HepG2 (cell line): ENCODE results near the gene FOXR1. TPM values are rescaled to one million over a fixed set of nuclear protein-coding genes. Genes with fewer than 3 reads are reported as not detected.

Experiments used
- CREM ChIP-seq, 2 experiments: sonication (generic) in 1 of 2; formaldehyde crosslinking in 1 of 2; IDR thresholded peaks; 2 replicates each; pipeline versions ENCODE4 v1.4.0 to v1.6.1; 2016 to 2020; ENCODE audit warnings: antibody characterized with exemption in 1 of 2, mild to moderate bottlenecking in 1 of 2, missing genetic modification reagents in 1 of 2
- FLYWCH1 ChIP-seq: sonication (generic); formaldehyde crosslinking; IDR thresholded peaks from 2 replicates; pipeline ENCODE4 v1.8.1; 2023; ENCODE audit warnings: mild to moderate bottlenecking, missing genetic modification reagents
- FOXK1 ChIP-seq: sonication (generic); formaldehyde crosslinking; IDR thresholded peaks from 2 replicates; pipeline ENCODE4 v1.4.0; 2020; ENCODE audit warnings: low read depth, missing genetic modification reagents, borderline replicate concordance
- KDM2A ChIP-seq: sonication (generic); formaldehyde crosslinking; IDR thresholded peaks from 2 replicates; pipeline ENCODE4 v1.4.0; 2020; ENCODE audit warnings: low read depth, missing genetic modification reagents, borderline replicate concordance
- KMT2A ChIP-seq: sonication (generic); formaldehyde crosslinking; IDR thresholded peaks from 2 replicates; pipeline ENCODE4 v1.4.0; 2020; ENCODE audit warnings: missing genetic modification reagents
- ZBTB21 ChIP-seq: sonication (generic); formaldehyde crosslinking; IDR thresholded peaks from 2 replicates; pipeline ENCODE4 v1.4.0; 2020; ENCODE audit warnings: missing genetic modification reagents
- ZFX ChIP-seq: sonication (generic); formaldehyde crosslinking; IDR thresholded peaks from 2 replicates; pipeline ENCODE4 v1.4.0; 2020; ENCODE audit warnings: mild to moderate bottlenecking, low read depth, missing genetic modification reagents, moderate library complexity
- ZNF3 ChIP-seq: IDR thresholded peaks from 2 replicates; pipeline ENCODE4 v1.7.0; 2017; ENCODE audit warnings: inconsistent platforms
- ZNF546 ChIP-seq: sonication (generic); formaldehyde crosslinking; conservative IDR thresholded peaks from 2 replicates; pipeline ENCODE4 v1.8.1; 2023; ENCODE audit warnings: mild to moderate bottlenecking, missing genetic modification reagents
- ZNF547 ChIP-seq: sonication (generic); formaldehyde crosslinking; IDR thresholded peaks from 2 replicates; pipeline ENCODE4 v1.5.1; 2020; ENCODE audit warnings: mild to moderate bottlenecking, missing genetic modification reagents
- ZNF749 ChIP-seq: sonication (generic); formaldehyde crosslinking; IDR thresholded peaks from 2 replicates; pipeline ENCODE4 v1.8.0; 2022; ENCODE audit warnings: mild to moderate bottlenecking, missing genetic modification reagents, moderate library complexity, borderline replicate concordance
- polyA plus RNA-seq, 8 experiments: library from polyadenylated mRNA; depleted of rRNA in 3 of 8; stranded (reverse) in 7 of 8; unstranded in 1 of 8; fragments of >200 nt; fragmentation: Illumina TruSeq in 4 of 8; extraction: Trizol in 4 of 8; gene quantifications; 2 replicates each; pipeline versions ENCODE4 v1.2.1 to v1.2.3, GENCODE V29; 2011 to 2016; ENCODE audit warnings: low read depth in 4 of 8, missing spikeins in 1 of 8, mixed read lengths in 1 of 8; ENCODE audit not compliant: insufficient read depth in 1 of 8
- total RNA-seq, 5 experiments: library from RNA; depleted of rRNA; stranded (reverse); fragments of >200 nt; fragmentation: Illumina TruSeq; extraction: Trizol; gene quantifications; 2 replicates each; pipeline ENCODE4 v1.2.3, GENCODE V29; 2016; ENCODE audit warnings: low read depth in 1 of 5
- TF ChIP-seq, protein P1 (sequence below), 2 experiments: sonication (generic) in 1 of 2; formaldehyde crosslinking in 1 of 2; IDR thresholded peaks; 2 replicates each; pipeline versions ENCODE4 v1.4.0 to v1.6.1; 2018 to 2020; ENCODE audit warnings: missing genetic modification reagents in 2 of 2, borderline replicate concordance in 1 of 2, low read depth in 1 of 2, mild to moderate bottlenecking in 1 of 2, missing biosample characterization in 1 of 2
- TF ChIP-seq, protein P2 (sequence below): sonication (generic); formaldehyde crosslinking; IDR thresholded peaks from 2 replicates; pipeline ENCODE4 v1.4.0; 2020; ENCODE audit warnings: missing genetic modification reagents
- TF ChIP-seq, protein P3 (sequence below): sonication (generic); formaldehyde crosslinking; IDR thresholded peaks from 2 replicates; pipeline ENCODE4 v1.4.0; 2020; ENCODE audit warnings: mild to moderate bottlenecking, missing genetic modification reagents
- TF ChIP-seq, protein P4 (sequence below): sonication (generic); formaldehyde crosslinking; IDR thresholded peaks from 2 replicates; pipeline ENCODE4 v1.4.0; 2020; ENCODE audit warnings: missing genetic modification reagents
- TF ChIP-seq, protein P5 (sequence below): sonication (generic); formaldehyde crosslinking; IDR thresholded peaks from 2 replicates; pipeline ENCODE4 v1.5.0; 2020; ENCODE audit warnings: missing genetic modification reagents

Gene FOXR1
- total and polyA plus RNA-seq, 2 of the 13 experiments (the other 11 are each of a cell fraction or from before 2014, with no cell fraction given): not detected

DNA sequence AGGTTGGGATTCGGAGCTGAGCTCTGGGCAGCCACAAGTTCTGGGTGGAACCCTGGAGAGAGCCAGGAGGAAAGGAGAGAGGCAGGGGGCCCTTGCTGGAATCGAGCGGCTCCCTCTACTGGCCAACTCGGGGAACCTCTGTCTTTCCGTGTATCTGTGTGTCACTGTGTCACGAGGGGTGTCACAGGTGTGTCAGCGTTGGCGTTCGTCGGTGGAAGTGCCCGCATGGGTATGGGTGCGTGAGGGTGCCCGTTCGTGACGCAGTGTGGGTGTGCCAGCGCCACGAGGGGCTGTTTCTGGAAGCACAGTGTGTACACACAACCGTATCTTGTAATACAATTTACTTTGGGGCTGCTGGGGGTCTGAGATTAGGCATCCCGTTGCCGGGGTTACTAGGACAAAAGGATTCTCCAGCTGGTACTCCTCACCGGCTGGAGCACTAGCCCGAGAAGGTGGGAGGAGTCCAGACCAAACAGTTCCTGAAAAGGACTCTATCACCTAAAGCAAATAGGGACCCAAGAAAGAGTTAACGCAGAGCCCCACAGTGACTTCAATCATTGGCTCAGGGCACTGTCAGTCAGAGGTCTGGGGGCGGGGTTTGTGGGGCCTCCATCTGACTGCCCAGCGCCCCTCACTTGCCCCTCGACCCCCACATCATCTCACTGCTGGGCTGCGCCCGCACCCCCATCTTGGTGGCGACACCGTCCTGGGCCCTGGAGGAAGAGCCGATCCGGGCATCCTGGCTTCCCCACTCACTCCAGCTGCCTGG is 43.3 kb upstream of the FOXR1 start (continued):
- TF ChIP-seq KDM2A (CRISPR knock-in tag): peak; percentile 22; the same call in 1 of the 2 replicates
- TF ChIP-seq, protein P1, sequence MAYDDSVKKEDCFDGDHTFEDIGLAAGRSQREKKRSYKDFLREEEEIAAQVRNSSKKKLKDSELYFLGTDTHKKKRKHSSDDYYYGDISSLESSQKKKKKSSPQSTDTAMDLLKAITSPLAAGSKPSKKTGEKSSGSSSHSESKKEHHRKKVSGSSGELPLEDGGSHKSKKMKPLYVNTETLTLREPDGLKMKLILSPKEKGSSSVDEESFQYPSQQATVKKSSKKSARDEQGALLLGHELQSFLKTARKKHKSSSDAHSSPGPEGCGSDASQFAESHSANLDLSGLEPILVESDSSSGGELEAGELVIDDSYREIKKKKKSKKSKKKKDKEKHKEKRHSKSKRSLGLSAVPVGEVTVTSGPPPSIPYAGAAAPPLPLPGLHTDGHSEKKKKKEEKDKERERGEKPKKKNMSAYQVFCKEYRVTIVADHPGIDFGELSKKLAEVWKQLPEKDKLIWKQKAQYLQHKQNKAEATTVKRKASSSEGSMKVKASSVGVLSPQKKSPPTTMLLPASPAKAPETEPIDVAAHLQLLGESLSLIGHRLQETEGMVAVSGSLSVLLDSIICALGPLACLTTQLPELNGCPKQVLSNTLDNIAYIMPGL (CRISPR knock-in tag; IDR thresholded peaks at IDR 0.05; ENCODE audit: borderline replicate concordance in 1 of 2, low read depth in 1 of 2): peak; percentile 65 to 83; a peak in 2 of 4 replicates
- TF ChIP-seq ZNF749 (CRISPR knock-in tag): no peak
- TF ChIP-seq, protein P2, sequence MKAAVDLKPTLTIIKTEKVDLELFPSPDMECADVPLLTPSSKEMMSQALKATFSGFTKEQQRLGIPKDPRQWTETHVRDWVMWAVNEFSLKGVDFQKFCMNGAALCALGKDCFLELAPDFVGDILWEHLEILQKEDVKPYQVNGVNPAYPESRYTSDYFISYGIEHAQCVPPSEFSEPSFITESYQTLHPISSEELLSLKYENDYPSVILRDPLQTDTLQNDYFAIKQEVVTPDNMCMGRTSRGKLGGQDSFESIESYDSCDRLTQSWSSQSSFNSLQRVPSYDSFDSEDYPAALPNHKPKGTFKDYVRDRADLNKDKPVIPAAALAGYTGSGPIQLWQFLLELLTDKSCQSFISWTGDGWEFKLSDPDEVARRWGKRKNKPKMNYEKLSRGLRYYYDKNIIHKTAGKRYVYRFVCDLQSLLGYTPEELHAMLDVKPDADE (CRISPR knock-in tag): no peak
- TF ChIP-seq, protein P3, sequence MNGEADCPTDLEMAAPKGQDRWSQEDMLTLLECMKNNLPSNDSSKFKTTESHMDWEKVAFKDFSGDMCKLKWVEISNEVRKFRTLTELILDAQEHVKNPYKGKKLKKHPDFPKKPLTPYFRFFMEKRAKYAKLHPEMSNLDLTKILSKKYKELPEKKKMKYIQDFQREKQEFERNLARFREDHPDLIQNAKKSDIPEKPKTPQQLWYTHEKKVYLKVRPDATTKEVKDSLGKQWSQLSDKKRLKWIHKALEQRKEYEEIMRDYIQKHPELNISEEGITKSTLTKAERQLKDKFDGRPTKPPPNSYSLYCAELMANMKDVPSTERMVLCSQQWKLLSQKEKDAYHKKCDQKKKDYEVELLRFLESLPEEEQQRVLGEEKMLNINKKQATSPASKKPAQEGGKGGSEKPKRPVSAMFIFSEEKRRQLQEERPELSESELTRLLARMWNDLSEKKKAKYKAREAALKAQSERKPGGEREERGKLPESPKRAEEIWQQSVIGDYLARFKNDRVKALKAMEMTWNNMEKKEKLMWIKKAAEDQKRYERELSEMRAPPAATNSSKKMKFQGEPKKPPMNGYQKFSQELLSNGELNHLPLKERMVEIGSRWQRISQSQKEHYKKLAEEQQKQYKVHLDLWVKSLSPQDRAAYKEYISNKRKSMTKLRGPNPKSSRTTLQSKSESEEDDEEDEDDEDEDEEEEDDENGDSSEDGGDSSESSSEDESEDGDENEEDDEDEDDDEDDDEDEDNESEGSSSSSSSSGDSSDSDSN: peak; percentile 38; the same call in 1 of the 2 replicates
- 0 out of 2 replicates have a peak, but pooled peaks have one; percentile 66 for TF ChIP-seq ZNF546
- TF ChIP-seq, protein P4, sequence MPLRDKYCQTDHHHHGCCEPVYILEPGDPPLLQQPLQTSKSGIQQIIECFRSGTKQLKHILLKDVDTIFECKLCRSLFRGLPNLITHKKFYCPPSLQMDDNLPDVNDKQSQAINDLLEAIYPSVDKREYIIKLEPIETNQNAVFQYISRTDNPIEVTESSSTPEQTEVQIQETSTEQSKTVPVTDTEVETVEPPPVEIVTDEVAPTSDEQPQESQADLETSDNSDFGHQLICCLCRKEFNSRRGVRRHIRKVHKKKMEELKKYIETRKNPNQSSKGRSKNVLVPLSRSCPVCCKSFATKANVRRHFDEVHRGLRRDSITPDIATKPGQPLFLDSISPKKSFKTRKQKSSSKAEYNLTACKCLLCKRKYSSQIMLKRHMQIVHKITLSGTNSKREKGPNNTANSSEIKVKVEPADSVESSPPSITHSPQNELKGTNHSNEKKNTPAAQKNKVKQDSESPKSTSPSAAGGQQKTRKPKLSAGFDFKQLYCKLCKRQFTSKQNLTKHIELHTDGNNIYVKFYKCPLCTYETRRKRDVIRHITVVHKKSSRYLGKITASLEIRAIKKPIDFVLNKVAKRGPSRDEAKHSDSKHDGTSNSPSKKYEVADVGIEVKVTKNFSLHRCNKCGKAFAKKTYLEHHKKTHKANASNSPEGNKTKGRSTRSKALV (CRISPR knock-in tag): 0 out of 2 replicates have a peak, but pooled peaks have one; percentile 30
- TF ChIP-seq ZFX (CRISPR knock-in tag): peak; percentile 36
- 0 out of 2 replicates have a peak, but pooled peaks have one; percentile 20 for TF ChIP-seq FOXK1 (CRISPR knock-in tag)
- 0 out of 2 replicates have a peak, but pooled peaks have one; percentile 23 for TF ChIP-seq KMT2A
- TF ChIP-seq ZBTB21 (CRISPR knock-in tag): 0 out of 2 replicates have a peak, but pooled peaks have one; percentile 30
- peak; percentile 67 for TF ChIP-seq ZNF547
- TF ChIP-seq, protein P5, sequence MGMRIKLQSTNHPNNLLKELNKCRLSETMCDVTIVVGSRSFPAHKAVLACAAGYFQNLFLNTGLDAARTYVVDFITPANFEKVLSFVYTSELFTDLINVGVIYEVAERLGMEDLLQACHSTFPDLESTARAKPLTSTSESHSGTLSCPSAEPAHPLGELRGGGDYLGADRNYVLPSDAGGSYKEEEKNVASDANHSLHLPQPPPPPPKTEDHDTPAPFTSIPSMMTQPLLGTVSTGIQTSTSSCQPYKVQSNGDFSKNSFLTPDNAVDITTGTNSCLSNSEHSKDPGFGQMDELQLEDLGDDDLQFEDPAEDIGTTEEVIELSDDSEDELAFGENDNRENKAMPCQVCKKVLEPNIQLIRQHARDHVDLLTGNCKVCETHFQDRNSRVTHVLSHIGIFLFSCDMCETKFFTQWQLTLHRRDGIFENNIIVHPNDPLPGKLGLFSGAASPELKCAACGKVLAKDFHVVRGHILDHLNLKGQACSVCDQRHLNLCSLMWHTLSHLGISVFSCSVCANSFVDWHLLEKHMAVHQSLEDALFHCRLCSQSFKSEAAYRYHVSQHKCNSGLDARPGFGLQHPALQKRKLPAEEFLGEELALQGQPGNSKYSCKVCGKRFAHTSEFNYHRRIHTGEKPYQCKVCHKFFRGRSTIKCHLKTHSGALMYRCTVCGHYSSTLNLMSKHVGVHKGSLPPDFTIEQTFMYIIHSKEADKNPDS (CRISPR knock-in tag): no peak
- TF ChIP-seq ZNF3 (CRISPR knock-in tag): no peak
- TF ChIP-seq CREM (IDR thresholded peaks at IDR 0.05): peak; percentile 32; the same call in 1 of the 2 replicates
- TF ChIP-seq CREM (CRISPR knock-in tag; IDR thresholded peaks at IDR 0.05): no peak
- no peak for TF ChIP-seq FLYWCH1
